DOHH2 (cell line): Measurements from ENCODE around the gene PNN.
"Not testable (repeated sequence)": the region's sequence is repeated elsewhere in the genome, so short reads cannot be mapped to it uniquely, and the experiment has no call there.

ENCODE experiments used
- H3F3A ChIP-seq: fragments of 200-600 bp; sonication (generic), shearing (Covaris generic); 2 replicates; pipeline ENCODE4 v1.6.0; 2016; ENCODE audit warnings: antibody characterized with exemption, mild to moderate bottlenecking; ENCODE audit not compliant: control insufficient read depth, insufficient read depth
- H3K27ac ChIP-seq: fragments of 200-600 bp; sonication (generic); 2 replicates; pipeline ENCODE4 v1.5.1; 2014; ENCODE audit warnings: low read depth, mild to moderate bottlenecking, low read length, moderate library complexity
- H3K27me3 ChIP-seq: fragments of 200-600 bp; sonication (generic); 2 replicates; pipeline ENCODE4 v1.6.1; 2014; ENCODE audit warnings: mild to moderate bottlenecking, low read length, mixed read lengths; ENCODE audit not compliant: control insufficient read depth
- H3K36me3 ChIP-seq: fragments of 200-600 bp; sonication (generic); 2 replicates; pipeline ENCODE4 v1.6.1; 2014; ENCODE audit warnings: mild to moderate bottlenecking, low read length, moderate library complexity, mixed read lengths; ENCODE audit not compliant: control insufficient read depth
- H3K4me1 ChIP-seq: fragments of 200-600 bp; sonication (generic); 2 replicates; pipeline ENCODE4 v1.6.1; 2014; ENCODE audit warnings: mild to moderate bottlenecking, low read length, mixed read lengths; ENCODE audit not compliant: control insufficient read depth
- H3K4me2 ChIP-seq: fragments of 200-600 bp; sonication (generic); 2 replicates; pipeline ENCODE4 v1.6.0; 2014; ENCODE audit warnings: mild to moderate bottlenecking, low read length, moderate library complexity
- H3K4me3 ChIP-seq: fragments of 200-600 bp; sonication (generic); 2 replicates; pipeline ENCODE4 v1.5.1; 2014; ENCODE audit warnings: mild to moderate bottlenecking, low read length, mixed read lengths
- H3K79me2 ChIP-seq: fragments of 200-600 bp; sonication (generic); 2 replicates; pipeline ENCODE4 v1.6.1; 2014; ENCODE audit warnings: mild to moderate bottlenecking, low read length, mixed read lengths; ENCODE audit not compliant: control insufficient read depth
- H3K9me2 ChIP-seq: fragments of 200-600 bp; sonication (generic); replicated peaks from 2 replicates; pipeline ENCODE4 v1.6.1; 2014; ENCODE audit warnings: mild to moderate bottlenecking, low read length, mixed read lengths; ENCODE audit not compliant: control insufficient read depth
- H3K9me3 ChIP-seq: fragments of 200-600 bp; sonication (generic); 2 replicates; pipeline ENCODE4 v1.6.1; 2014; ENCODE audit warnings: antibody characterized with exemption, low read length, mixed read lengths; ENCODE audit not compliant: control insufficient read depth, insufficient read depth
- H4K20me1 ChIP-seq: fragments of 200-600 bp; sonication (generic); 2 replicates; pipeline ENCODE4 v1.6.0; 2014; ENCODE audit warnings: low read depth, mild to moderate bottlenecking, antibody characterized with exemption, low read length, moderate library complexity; ENCODE audit not compliant: control insufficient read depth, insufficient read depth
- CTCF ChIP-seq: fragments of 200-600 bp; sonication (generic); IDR thresholded peaks from one replicate; pipeline ENCODE4 v1.5.1; 2014; ENCODE audit warnings: antibody characterized with exemption, mild to moderate bottlenecking, low read depth, low read length; ENCODE audit not compliant: poor library complexity, severe bottlenecking
- EZH2phosphoT487 ChIP-seq: fragments of 200-600 bp; sonication (generic); IDR thresholded peaks from 2 replicates; pipeline ENCODE4 v1.6.1; 2017; ENCODE audit warnings: borderline replicate concordance, mild to moderate bottlenecking, antibody characterized with exemption, low read length, moderate library complexity, mixed read lengths

Gene PNN

GRCh38 chr14:39174560-39175444 is at the start of gene PNN:
Gene PNN, plus strand, starts transcription at chr14:39175254. Its CDS starts 26 bp downstream, at chr14:39175280.
- Histone ChIP-seq H3K36me3 (peaks cover 51% of the 10 kb centered on the region), H3K4me1 (peaks cover 57% of the 10 kb centered on the region), H3K27me3 (no peaks in the 10 kb centered on the region), H3F3A (peaks cover 50% of the 10 kb centered on the region), H3K27ac (peak within 1 kb of the TSS; percentile 88), H4K20me1 (peaks cover 24% of the 10 kb centered on the region), H3K79me2 (peaks cover 51% of the 10 kb centered on the region), H3K4me2 (peak within 1 kb of the TSS; percentile 81), H3K9me2 (no peaks in the 10 kb centered on the region), H3K4me3 (peak within 1 kb of the TSS; percentile 88), H3K9me3 (no peaks in the 10 kb centered on the region)
- TF ChIP-seq CTCF (no peak), EZH2phosphoT487 (no peak)

- H3K36me3 ChIP-seq, result peaks cover 62% of the 10 kb centered on the region
- H3K9me3 ChIP-seq, H3K4me3 ChIP-seq, H3K27ac ChIP-seq, H3K27me3 ChIP-seq, H3K4me1 ChIP-seq, H3K9me2 ChIP-seq, H4K20me1 ChIP-seq, H3K79me2 ChIP-seq, H3F3A ChIP-seq, H3K4me2 ChIP-seq: not testable (repeated sequence)
Measured at GRCh38 chr14:39137835-39138234, 37.2 kb upstream of the PNN start.

- Histone ChIP-seq H3K36me3 (peaks cover 59% of the 10 kb centered on the region), H3K27me3 (no peaks in the 10 kb centered on the region), H3K79me2 (no peaks in the 10 kb centered on the region), H3K4me3 (no peak overlapping the region), H4K20me1 (no peaks in the 10 kb centered on the region), H3K9me2 (no peaks in the 10 kb centered on the region), H3K9me3 (peaks cover 9% of the 10 kb centered on the region; the same call in 1 of the 2 replicates), H3K4me2 (no peak overlapping the region), H3K4me1 (no peaks in the 10 kb centered on the region), H3K27ac (no peak overlapping the region), H3F3A (no peaks in the 10 kb centered on the region)
- TF ChIP-seq CTCF (no peak), EZH2phosphoT487 (no peak)
Measured at GRCh38 chr14:39138440-39138839, 36.6 kb upstream of the PNN start.

- TF ChIP-seq CTCF (no peak), EZH2phosphoT487 (no peak)
- peaks cover 43% of the 10 kb centered on the region for H3K36me3 ChIP-seq
Measured at GRCh38 chr14:39140170-39140569, 34.9 kb upstream of the PNN start.

GRCh38 chr14:39141623-39142022 is 33.4 kb upstream of the PNN start:
- H3K4me3 ChIP-seq, result not testable (repeated sequence)

More at GRCh38 chr14:39140170-39140569, 34.9 kb upstream of the PNN start:
- Histone ChIP-seq H3K27ac (no peak overlapping the region), H3K9me2 (no peaks in the 10 kb centered on the region), H3K9me3 (peaks cover 9% of the 10 kb centered on the region; the same call in 1 of the 2 replicates), H3K27me3 (no peaks in the 10 kb centered on the region), H3K79me2 (no peaks in the 10 kb centered on the region), H3K4me1 (no peaks in the 10 kb centered on the region), H4K20me1 (no peaks in the 10 kb centered on the region), H3K4me2 (no peak overlapping the region), H3K4me3 (no peak overlapping the region), H3F3A (no peaks in the 10 kb centered on the region)

GRCh38 chr14:39143226-39143625 is 31.8 kb upstream of the PNN start:
- H3K36me3 ChIP-seq, result peaks cover 19% of the 10 kb centered on the region
- not testable (repeated sequence) for H3K9me3 ChIP-seq, H3K4me2 ChIP-seq, H3K4me1 ChIP-seq, H3K9me2 ChIP-seq, H4K20me1 ChIP-seq, H3K4me3 ChIP-seq, H3F3A ChIP-seq, H3K79me2 ChIP-seq, H3K27ac ChIP-seq, H3K27me3 ChIP-seq

More at GRCh38 chr14:39141623-39142022, 33.4 kb upstream of the PNN start:
- H4K20me1 ChIP-seq, H3K9me3 ChIP-seq, H3K4me2 ChIP-seq, H3K27ac ChIP-seq, H3K4me1 ChIP-seq, H3K79me2 ChIP-seq, H3K27me3 ChIP-seq, H3F3A ChIP-seq, H3K9me2 ChIP-seq: not testable (repeated sequence)
- H3K36me3 ChIP-seq, result peaks cover 31% of the 10 kb centered on the region
